IPS DF 19.7 (cell line): ENCODE measurements around the gene AFF4.
A peak's percentile ranks its signal among the peaks of the same experiment; 100 is the strongest.

ENCODE experiments used
- DNase-seq: peaks from one replicate; pipeline ENCODE4 v3.0.0-alpha.2; 2013; ENCODE audit warnings: low read depth, low spot score

The AFF4 gene

GRCh38 chr5:132895719-132896305 lies 67.6 kb downstream of the AFF4 start:
- DNase-seq, result no peak

GRCh38 chr5:132890817-132891216 lies 72.6 kb downstream of the AFF4 start:
- no peak for DNase-seq

GRCh38 chr5:132889501-132889900 lies 73.9 kb downstream of the AFF4 start:
- DNase-seq, result no peak

GRCh38 chr5:132887283-132887682 lies 76.2 kb downstream of the AFF4 start:
- no peak for DNase-seq

GRCh38 chr5:132886064-132886823 lies 77.2 kb downstream of the AFF4 start:
- no peak for DNase-seq

- DNase-seq, result no peak
These were observed 78.9 kb downstream of the AFF4 start for GRCh38 chr5:132884548-132884947.

- DNase-seq, result peak; percentile 12
These were observed 80.1 kb downstream of the AFF4 start for GRCh38 chr5:132883261-132883834.

GRCh38 chr5:132877938-132878337 lies 85.5 kb downstream of the AFF4 start:
- DNase-seq, result no peak

- DNase-seq, result no peak
These were observed 86.0 kb downstream of the AFF4 start for GRCh38 chr5:132877466-132877865.

GRCh38 chr5:132876020-132876759 lies 87.2 kb downstream of the AFF4 start:
- no peak for DNase-seq

- DNase-seq, result no peak
These were observed 89.5 kb downstream of the AFF4 start for GRCh38 chr5:132873930-132874271.

GRCh38 chr5:132873119-132873929 lies 90.1 kb downstream of the AFF4 start, which contains the start of gene LEAP2:
Gene LEAP2, plus strand, starts transcription at chr5:132873668. Its CDS starts 27 bp downstream, at chr5:132873695.
- no peak for DNase-seq

- no peak for DNase-seq
These were observed 90.7 kb downstream of the AFF4 start for GRCh38 chr5:132872788-132873118.

- no peak for DNase-seq
These were observed 91.8 kb downstream of the AFF4 start for GRCh38 chr5:132871459-132872284.

GRCh38 chr5:132870801-132871200 lies 92.6 kb downstream of the AFF4 start:
- no peak for DNase-seq

GRCh38 chr5:132868754-132869153 lies 94.7 kb downstream of the AFF4 start:
- DNase-seq, result no peak

- DNase-seq, result no peak
These were observed 96.4 kb downstream of the AFF4 start for GRCh38 chr5:132867046-132867451.

GRCh38 chr5:132866342-132867045 lies 96.9 kb downstream of the AFF4 start, which contains the start of the genes GDF9 and UQCRQ:
Gene GDF9, minus strand, starts transcription at chr5:132866469. Its CDS starts 1,936 bp downstream, at chr5:132864533.
Gene UQCRQ, plus strand, starts transcription at chr5:132866642. Its CDS starts 240 bp downstream, at chr5:132866882.
- peak; percentile 100 for DNase-seq

- DNase-seq, result no peak
These were observed 97.6 kb downstream of the AFF4 start for GRCh38 chr5:132865668-132866341.
